ENCODE measurements around the gene PRODH.
"Not testable (repeated sequence)": the region's sequence is repeated elsewhere in the genome, so short reads cannot be mapped to it uniquely, and the experiment has no call there.

- TF ChIP-seq CTCF (conservative IDR thresholded peaks at IDR 0.05); EZH2 (IDR thresholded peaks at IDR 0.05; ENCODE audit: low read depth): not testable (repeated sequence)
Measured at GRCh38 chr22:18960166-18960820, 24.2 kb upstream of the PRODH start.

Measured in PC-9 (cell line).